ENCODE measurements around the gene USP35.
"Not testable (repeated sequence)": the region's sequence is repeated elsewhere in the genome, so short reads cannot be mapped to it uniquely, and the experiment has no call there.

USP35 gene

DNA sequence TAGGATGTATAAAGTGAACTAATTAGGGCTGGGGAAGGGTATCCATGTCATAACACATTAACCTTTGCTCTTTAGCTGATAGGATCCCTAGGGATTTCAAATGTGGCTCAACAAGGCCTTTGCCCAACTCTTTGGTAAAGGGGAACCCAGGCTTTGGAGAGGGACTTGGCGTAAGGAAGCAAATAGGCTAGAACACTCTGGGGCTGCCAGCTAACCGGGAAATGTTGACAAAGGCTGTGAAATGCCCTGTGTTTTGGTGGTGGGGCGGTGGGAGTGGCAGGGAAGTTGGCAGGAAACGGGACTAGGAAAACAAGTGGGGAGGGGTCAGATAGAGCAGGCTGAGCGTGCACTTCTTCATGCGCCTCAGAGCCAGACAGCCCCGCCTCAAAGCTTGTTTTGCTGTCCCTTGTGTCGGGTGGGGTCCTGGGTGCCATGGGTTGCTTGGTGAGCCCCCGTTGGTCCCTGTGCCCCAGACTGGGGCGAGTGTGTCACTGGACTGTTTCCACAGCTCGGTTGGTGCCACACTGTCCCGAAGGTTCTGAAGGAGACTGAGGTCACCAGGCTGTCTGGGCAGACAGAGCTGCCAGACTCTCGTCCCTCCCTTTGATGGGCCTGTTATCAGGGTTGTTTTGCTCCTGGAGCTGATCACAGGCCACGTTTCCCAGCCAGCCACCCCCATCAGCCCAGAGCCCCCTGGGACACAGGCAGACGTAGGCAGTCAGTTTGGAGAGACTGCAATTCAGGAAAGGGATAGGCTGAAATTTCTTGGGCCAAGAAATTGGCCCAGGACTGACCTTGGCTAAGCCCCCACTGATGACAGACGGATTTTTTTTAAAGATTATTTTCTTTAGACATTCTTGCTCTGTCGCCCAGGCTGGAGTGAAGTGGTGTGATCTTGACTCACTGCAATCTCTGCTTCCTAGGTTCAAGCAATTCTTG lies 19.9 kb upstream of the USP35 start:
- DNase-seq: no peak
- intact Hi-C loops (cut with DNase I): no loop called here

GRCh38 chr11:78170413-78170812 lies 18.3 kb upstream of the USP35 start:
- DNase-seq: no peak
- intact Hi-C loops (cut with DNase I): no loop called here

GRCh38 chr11:78170874-78171549 lies 17.7 kb upstream of the USP35 start:
- intact Hi-C loops (cut with DNase I): no loop called here
- DNase-seq: no peak

GRCh38 chr11:78171951-78172350 lies 16.8 kb upstream of the USP35 start:
- intact Hi-C loops (cut with DNase I): no loop called here
- no peak for DNase-seq

- DNase-seq; intact Hi-C loops (cut with DNase I): not testable (repeated sequence)
Observed at GRCh38 chr11:78175862-78176261, 12.9 kb upstream of the USP35 start.

DNA sequence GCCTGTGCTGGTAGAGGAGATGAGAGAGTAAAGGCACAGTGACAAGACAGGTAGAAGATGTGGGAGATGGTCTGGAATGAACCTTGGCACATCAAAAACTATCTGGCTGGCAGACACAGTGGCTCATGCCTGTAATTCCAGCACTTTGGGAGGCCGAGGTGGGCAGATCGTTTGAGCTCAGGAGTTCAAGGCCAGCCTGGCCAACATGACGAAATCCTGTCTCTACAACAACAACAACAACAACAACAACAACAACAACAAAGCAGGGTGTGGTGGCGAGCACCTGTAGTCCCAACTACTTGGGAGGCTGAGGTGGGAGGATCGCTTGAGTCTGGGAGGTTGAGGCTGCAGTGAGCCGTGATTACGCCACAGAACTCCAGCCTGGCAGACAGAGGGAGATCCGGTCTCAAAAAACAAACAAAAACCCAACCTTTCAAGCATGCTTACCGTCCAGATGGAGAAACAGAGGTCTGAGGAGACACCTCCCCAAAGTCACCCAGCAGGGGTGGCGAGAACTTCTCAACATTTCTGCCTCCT lies 12.0 kb upstream of the USP35 start:
- intact Hi-C loops (cut with DNase I): no loop called here
- no peak for DNase-seq

DNA sequence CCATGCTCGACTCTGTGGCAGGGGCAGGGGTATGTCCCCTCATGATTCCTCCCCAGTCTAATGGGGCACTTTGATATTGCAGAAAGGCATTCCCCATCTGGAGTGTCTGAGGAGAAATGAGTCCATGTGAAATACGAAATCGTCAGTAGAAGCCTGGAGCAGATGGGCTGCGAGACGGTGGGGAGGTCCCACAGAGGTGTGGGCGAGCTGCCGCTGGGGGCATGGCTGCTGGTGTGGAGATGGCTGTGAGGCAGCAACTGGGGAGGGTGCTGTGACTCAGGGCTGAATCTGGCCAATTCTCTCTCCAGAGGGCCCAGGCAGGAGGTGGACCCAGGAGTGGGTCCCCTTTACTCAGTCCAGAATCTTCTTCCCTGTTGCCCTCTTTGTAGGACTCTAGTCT lies 11.5 kb upstream of the USP35 start:
- DNase-seq: no peak
- intact Hi-C loops (cut with DNase I): no loop called here

DNA sequence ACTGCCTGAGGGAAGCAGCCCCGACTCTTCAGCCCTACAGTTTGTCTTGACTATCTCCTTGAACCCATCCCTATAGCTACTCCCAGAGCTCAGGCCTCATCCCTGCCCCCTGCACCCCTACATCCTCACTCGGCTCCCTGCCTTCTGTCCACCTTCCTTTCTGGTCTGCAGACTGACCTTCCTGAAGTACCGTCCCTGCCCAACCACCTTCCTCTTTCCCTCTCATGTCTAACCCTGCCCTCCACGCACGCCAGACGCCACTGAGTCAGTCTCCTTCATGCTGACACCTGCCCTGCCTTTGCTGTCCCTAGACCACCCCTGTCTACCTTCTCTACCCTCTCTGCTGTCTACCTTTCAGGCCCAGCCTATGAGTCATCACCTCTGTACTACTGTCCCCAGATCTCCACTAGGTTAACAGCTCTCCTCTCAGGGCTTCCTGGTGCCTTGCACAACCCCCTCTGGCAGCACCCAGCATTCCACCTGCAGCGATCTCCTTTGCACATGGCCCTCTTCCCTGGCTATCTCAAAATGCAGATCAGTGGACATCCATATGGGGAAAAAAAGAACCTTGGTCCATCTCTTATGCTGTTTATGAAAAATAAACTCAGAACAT lies 9.2 kb upstream of the USP35 start:
- intact Hi-C loops (cut with DNase I): no loop called here
- DNase-seq: no peak

GRCh38 chr11:78180751-78181150 lies 8.0 kb upstream of the USP35 start:
- intact Hi-C loops (cut with DNase I): no loop called here
- DNase-seq: no peak

DNA sequence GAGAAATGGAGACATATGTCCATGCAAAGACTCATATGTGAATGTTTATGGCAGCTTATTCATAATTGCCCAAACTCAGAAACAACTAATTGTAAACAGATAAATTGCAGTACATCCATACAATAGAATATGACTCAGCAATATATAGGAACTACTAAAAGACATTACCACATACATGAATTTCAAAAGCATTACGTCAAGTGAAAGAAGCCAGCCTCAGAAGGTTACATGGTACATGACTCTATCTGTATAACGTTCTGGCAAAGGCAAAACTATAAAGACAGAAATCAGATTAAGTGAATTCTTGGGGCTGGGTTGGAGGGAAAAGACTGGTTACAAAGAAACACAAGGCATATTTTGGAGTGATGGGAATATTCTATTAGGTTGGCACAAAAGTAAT lies 7.5 kb upstream of the USP35 start:
- intact Hi-C loops (cut with DNase I): no loop called here
- DNase-seq: no peak

GRCh38 chr11:78187366-78188285 lies 1.1 kb upstream of the USP35 start:
- intact Hi-C loops (cut with DNase I): no loop called here
- peak in 14 of 42 donors; percentile 2 to 74 (median 66) for DNase-seq

DNA sequence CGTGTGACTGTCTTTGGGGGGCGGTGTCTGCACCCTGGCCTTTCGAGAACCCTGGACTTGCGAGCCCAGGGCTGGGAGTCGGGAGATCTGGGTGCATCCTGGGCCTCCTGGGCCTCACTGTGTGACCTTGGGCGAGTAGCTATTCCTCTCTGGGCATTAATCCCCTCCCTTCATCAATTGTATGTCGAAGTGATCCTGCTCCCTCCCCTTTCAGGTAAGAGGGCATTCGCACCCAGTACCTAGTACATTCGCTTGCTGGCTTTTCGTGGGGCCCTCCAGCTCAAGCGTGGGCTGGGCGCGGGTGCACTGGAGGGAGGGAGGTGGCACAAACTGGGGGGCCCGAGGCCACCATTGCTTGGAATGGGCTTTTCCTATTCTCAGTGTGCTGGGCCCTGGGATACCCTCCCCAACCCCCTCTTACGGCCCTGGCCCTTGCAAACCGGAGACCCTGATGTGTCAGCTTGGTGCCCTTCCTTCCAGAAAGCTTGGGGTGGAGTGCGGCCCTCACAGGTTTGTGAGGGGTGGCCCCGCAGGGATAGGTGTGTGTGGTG lies 530 bp downstream of the USP35 start:
- intact Hi-C loops (cut with DNase I): no loop called here
- peak in 7 of 42 donors; percentile 12 to 49 (median 27) for DNase-seq

- intact Hi-C loops (cut with DNase I): no loop called here
- peak in 1 of 42 donors; percentile 5 for DNase-seq
Observed at GRCh38 chr11:78189851-78190250, 1.1 kb downstream of the USP35 start.

- peak in 1 of 42 donors; percentile 4 for DNase-seq
- intact Hi-C loops (cut with DNase I): no loop called here
Observed at GRCh38 chr11:78190374-78190773, 1.7 kb downstream of the USP35 start.

- DNase-seq: peak in 1 of 42 donors; percentile 2
- intact Hi-C loops (cut with DNase I): no loop called here
Observed at GRCh38 chr11:78190871-78191538, 2.3 kb downstream of the USP35 start.

DNA sequence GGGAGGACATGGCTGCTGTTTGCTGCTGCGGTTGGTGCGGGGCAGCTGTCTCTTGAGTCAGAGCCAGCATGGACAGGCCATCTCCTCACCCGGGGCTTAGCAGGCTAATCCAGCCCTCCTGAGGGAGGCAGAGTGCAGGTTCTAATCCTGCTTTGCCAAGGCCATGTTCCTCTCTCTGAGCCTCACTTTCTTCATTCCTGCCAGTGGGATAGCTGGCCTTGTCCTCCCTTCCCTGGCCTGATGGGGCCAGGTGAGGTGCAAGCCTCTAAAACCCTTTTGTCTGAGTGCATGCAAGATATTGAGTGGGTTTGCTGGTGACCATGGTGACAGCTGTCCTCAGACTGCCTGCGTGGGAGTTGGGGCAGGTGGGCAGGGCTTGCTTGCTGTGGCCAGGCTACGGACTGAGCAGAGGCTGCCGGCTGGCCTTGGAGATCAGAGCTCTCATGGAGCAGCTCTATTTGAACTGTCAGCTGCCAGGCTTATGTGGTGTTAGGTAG lies 3.6 kb downstream of the USP35 start:
- peak in 2 of 42 donors; percentile 3 to 13 for DNase-seq
- intact Hi-C loops (cut with DNase I): no loop called here

- intact Hi-C loops (cut with DNase I): no loop called here
- DNase-seq: peak in 3 of 42 donors; percentile 2 to 24 (median 15)
Observed at GRCh38 chr11:78192911-78193351, 4.2 kb downstream of the USP35 start.
